GM18499 (cell line): Measurements from ENCODE around the gene RAB11B.
A peak's percentile ranks its signal among the peaks of the same experiment; 100 is the strongest.
"Not testable (repeated sequence)": the region's sequence is repeated elsewhere in the genome, so short reads cannot be mapped to it uniquely, and the experiment has no call there.

Source experiments
- ATAC-seq: cut with Tn5 transposase; IDR thresholded peaks from one replicate; pipeline ENCODE4 v1.9.1; 2021; ENCODE audit warnings: moderate number of reproducible peaks; ENCODE audit not compliant: insufficient read depth, unreplicated experiment

Gene RAB11B

GRCh38 chr19:8423817-8424223 is 33.7 kb downstream of the RAB11B start:
- no peak for ATAC-seq

GRCh38 chr19:8425331-8425730 is 35.2 kb downstream of the RAB11B start:
- ATAC-seq = not testable (repeated sequence)

GRCh38 chr19:8426283-8426682 is 36.1 kb downstream of the RAB11B start:
- ATAC-seq = no peak

GRCh38 chr19:8429044-8429443 is 38.9 kb downstream of the RAB11B start:
- ATAC-seq = no peak

DNA sequence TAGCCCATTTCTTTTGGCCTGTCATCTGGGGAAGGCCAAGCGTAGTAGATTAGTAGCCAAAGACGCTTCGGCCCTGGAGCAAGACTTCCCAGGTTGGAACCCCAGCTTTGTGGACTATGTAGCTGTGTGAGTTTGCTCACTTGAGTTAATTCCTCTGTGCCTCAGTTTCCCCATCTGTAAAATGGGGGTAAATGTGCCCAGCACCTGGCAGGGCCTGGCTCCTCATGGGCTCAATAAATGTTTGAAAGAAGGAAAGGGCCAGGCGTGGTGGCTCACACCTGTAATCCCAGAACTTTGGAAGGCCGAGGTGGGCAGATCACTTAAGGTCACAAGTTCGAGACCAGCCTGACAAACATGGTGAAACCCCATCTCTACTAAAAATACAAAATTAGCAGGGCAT is 39.7 kb downstream of the RAB11B start:
- ATAC-seq = no peak

GRCh38 chr19:8430650-8431049 is 40.5 kb downstream of the RAB11B start:
- no peak for ATAC-seq

- ATAC-seq = no peak
These were observed 48.1 kb downstream of the RAB11B start for GRCh38 chr19:8438236-8438635.

GRCh38 chr19:8441725-8442544 is 51.8 kb downstream of the RAB11B start:
- no peak for ATAC-seq

DNA sequence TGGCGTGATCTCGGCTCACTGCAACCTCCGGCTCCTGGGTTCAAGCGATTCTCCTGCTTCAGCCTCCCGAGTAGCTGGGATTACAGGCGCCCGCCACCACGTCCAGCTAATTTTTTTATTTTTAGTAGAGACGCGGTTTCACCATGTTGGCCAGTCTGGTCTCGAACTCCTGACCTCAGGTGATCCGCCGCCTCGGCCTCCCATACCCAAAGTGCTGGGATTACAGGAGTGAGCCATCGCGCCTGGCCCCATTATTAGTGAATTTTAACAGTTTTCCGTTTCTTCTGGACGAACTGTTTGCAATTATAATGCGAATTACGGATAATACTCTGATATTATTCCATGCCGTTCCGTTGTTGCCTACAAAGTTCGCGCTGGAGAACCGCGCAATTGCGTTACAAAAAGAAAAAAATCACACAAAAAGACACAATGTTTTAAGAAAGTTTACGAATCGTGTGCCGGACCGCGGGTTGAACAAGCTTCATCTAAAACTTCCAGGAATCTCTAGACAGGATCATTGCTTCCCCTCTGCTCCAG is 54.0 kb downstream of the RAB11B start:
- not testable (repeated sequence) for ATAC-seq

GRCh38 chr19:8444677-8445487 is 54.7 kb downstream of the RAB11B start, which contains the start of gene HNRNPM:
Gene HNRNPM, plus strand, starts transcription at chr19:8444975. Its CDS starts 24 bp downstream, at chr19:8444999.
- ATAC-seq = peak; percentile 40

- no peak for ATAC-seq
These were observed 55.4 kb downstream of the RAB11B start for GRCh38 chr19:8445488-8446001.

GRCh38 chr19:8446061-8446709 is 56.0 kb downstream of the RAB11B start:
- ATAC-seq = no peak

DNA sequence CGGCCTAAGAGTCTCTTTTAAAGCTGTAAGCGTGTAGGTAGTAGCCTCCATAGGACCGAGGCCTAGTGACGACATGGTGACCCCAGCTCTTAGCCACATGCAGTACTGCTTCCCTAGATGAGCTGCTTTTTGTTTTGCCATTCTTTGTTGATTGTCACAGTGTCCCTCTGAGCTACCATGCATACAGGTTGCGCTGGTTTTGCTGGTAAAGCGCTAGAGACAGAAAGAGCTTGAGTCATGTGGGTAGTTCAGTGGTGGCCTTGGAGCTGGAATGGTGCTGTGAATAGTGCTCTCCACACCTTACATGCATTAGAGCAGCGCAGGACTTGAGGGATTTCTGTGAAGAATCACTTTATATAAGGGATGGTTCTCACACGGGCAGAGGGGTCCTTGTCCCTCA is 59.7 kb downstream of the RAB11B start:
- no peak for ATAC-seq

GRCh38 chr19:8451377-8451776 is 61.2 kb downstream of the RAB11B start:
- no peak for ATAC-seq

GRCh38 chr19:8451885-8452284 is 61.7 kb downstream of the RAB11B start:
- ATAC-seq = no peak

GRCh38 chr19:8452446-8453123 is 62.4 kb downstream of the RAB11B start:
- no peak for ATAC-seq

GRCh38 chr19:8453616-8454015 is 63.5 kb downstream of the RAB11B start:
- ATAC-seq = no peak
